SK-N-SH treated with all-trans-retinoic acid at 6 μM for 48 hours (cell line): ENCODE results near the gene CDNF.
A peak's percentile ranks its signal among the peaks of the same experiment; 100 is the strongest.

Experiments used
- ATAC-seq: fragments of 200-7000 bp; cut with Tn5 transposase; 3 replicates; pipeline ENCODE4 v1.9.1; 2020; ENCODE audit warnings: mild to moderate bottlenecking, moderate library complexity
- CREB5 ChIP-seq: fragments of 250-450 bp; sonication (Bioruptor Pico); IDR thresholded peaks from 2 replicates; pipeline ENCODE4 v1.5.1; 2020; ENCODE audit warnings: low read depth, mild to moderate bottlenecking, moderate library complexity
- CSDC2 ChIP-seq: fragments of 250-450 bp; sonication (Bioruptor Pico); IDR thresholded peaks from 2 replicates; pipeline ENCODE4 v1.5.0; 2020; ENCODE audit warnings: mild to moderate bottlenecking, moderate library complexity
- ESRRG ChIP-seq: fragments of 250-450 bp; sonication (Bioruptor Pico); IDR thresholded peaks from 2 replicates; pipeline ENCODE4 v1.6.1; 2021; ENCODE audit warnings: mild to moderate bottlenecking
- GLIS3 ChIP-seq: fragments of 250-450 bp; sonication (Bioruptor Pico); IDR thresholded peaks from 2 replicates; pipeline ENCODE4 v1.5.0; 2020; ENCODE audit warnings: mild to moderate bottlenecking, moderate library complexity
- ISL1 ChIP-seq: fragments of 250-450 bp; sonication (Bioruptor Pico); IDR thresholded peaks from 2 replicates; pipeline ENCODE4 v2.1.2; 2022; ENCODE audit warnings: mild to moderate bottlenecking, moderate library complexity
- OSR1 ChIP-seq: fragments of 250-450 bp; sonication (Bioruptor Pico); IDR thresholded peaks from 2 replicates; pipeline ENCODE4 v1.8.0; 2022; ENCODE audit warnings: moderate library complexity, mild to moderate bottlenecking, inconsistent platforms
- PATZ1 ChIP-seq: fragments of 250-450 bp; sonication (Bioruptor Pico); IDR thresholded peaks from 2 replicates; pipeline ENCODE4 v1.8.0; 2020; ENCODE audit warnings: mild to moderate bottlenecking, moderate library complexity, borderline replicate concordance
- POU6F1 ChIP-seq: fragments of 250-450 bp; sonication (Bioruptor Pico); IDR thresholded peaks from 2 replicates; pipeline ENCODE4 v1.8.0; 2021; ENCODE audit warnings: low read depth, mild to moderate bottlenecking, moderate library complexity, borderline replicate concordance
- PPARA ChIP-seq: fragments of 250-450 bp; sonication (Bioruptor Pico); IDR thresholded peaks from 2 replicates; pipeline ENCODE4 v1.5.0; 2020; ENCODE audit warnings: mild to moderate bottlenecking, borderline replicate concordance
- RARB ChIP-seq: fragments of 250-450 bp; sonication (Bioruptor Pico); IDR thresholded peaks from 2 replicates; pipeline ENCODE4 v1.8.0; 2021; ENCODE audit warnings: mild to moderate bottlenecking, moderate library complexity
- SNAI2 ChIP-seq: fragments of 250-450 bp; sonication (Bioruptor Pico); IDR thresholded peaks from 2 replicates; pipeline ENCODE4 v1.5.0; 2020; ENCODE audit warnings: mild to moderate bottlenecking, moderate library complexity
- TCF4 ChIP-seq: fragments of 250-450 bp; sonication (Bioruptor Pico); IDR thresholded peaks from 2 replicates; pipeline ENCODE4 v1.8.0; 2021; ENCODE audit warnings: mild to moderate bottlenecking, moderate library complexity, borderline replicate concordance
- TOX ChIP-seq: fragments of 250-450 bp; sonication (Bioruptor Pico); IDR thresholded peaks from 2 replicates; pipeline ENCODE4 v1.8.0; 2021; ENCODE audit warnings: mild to moderate bottlenecking, moderate library complexity, borderline replicate concordance
- TSHZ2 ChIP-seq: fragments of 250-450 bp; sonication (Bioruptor Pico); IDR thresholded peaks from 2 replicates; pipeline ENCODE4 v1.5.0; 2020; ENCODE audit warnings: mild to moderate bottlenecking, moderate library complexity
- ZC3H10 ChIP-seq: fragments of 250-450 bp; sonication (Bioruptor Pico); IDR thresholded peaks from 2 replicates; pipeline ENCODE4 v1.5.1; 2021; ENCODE audit warnings: mild to moderate bottlenecking, moderate library complexity
- ZFP3 ChIP-seq: fragments of 250-450 bp; sonication (Bioruptor Pico); IDR thresholded peaks from 2 replicates; pipeline ENCODE4 v1.5.0; 2020; ENCODE audit warnings: mild to moderate bottlenecking, moderate library complexity
- ZFP30 ChIP-seq: fragments of 450-650 bp; formaldehyde crosslinking; IDR thresholded peaks from 2 replicates; pipeline ENCODE4 v1.5.0; 2022; ENCODE audit warnings: mild to moderate bottlenecking, moderate library complexity
- ZNF565 ChIP-seq: fragments of 450-650 bp; formaldehyde crosslinking; conservative IDR thresholded peaks from 2 replicates; pipeline ENCODE4 v1.5.0; 2020; ENCODE audit warnings: low read depth, mild to moderate bottlenecking, moderate library complexity

Gene CDNF

GRCh38 chr10:14806318-14806717, 31.5 kb downstream of the CDNF start:
- TF ChIP-seq OSR1 (CRISPR knock-in tag), result no peak
- TF ChIP-seq CSDC2 (CRISPR knock-in tag), result no peak
- TF ChIP-seq ZNF565 (CRISPR knock-in tag), result no peak
- TF ChIP-seq TSHZ2 (CRISPR knock-in tag), result no peak
- TF ChIP-seq, all 23 proteins: peak for 0
- no peak for ATAC-seq

GRCh38 chr10:14803827-14804226, 34.0 kb downstream of the CDNF start:
- no peak for TF ChIP-seq RARB
- no peak for TF ChIP-seq ZNF565 (CRISPR knock-in tag)
- TF ChIP-seq CREB5 (CRISPR knock-in tag), result no peak
- no peak for TF ChIP-seq TSHZ2 (CRISPR knock-in tag)
- no peak for TF ChIP-seq ZC3H10 (CRISPR knock-in tag)
- TF ChIP-seq POU6F1, result no peak
- TF ChIP-seq ESRRG (CRISPR knock-in tag), result no peak
- no peak for TF ChIP-seq SNAI2
- no peak for TF ChIP-seq ZFP30 (CRISPR knock-in tag)
- no peak for ATAC-seq

GRCh38 chr10:14801723-14802122, 36.1 kb downstream of the CDNF start:
- TF ChIP-seq TOX (CRISPR knock-in tag) (no peak), ISL1 (CRISPR knock-in tag) (no peak), TCF4 (CRISPR knock-in tag) (peak; percentile 73), RARB (no peak)
- ATAC-seq, result peak; percentile 63

- TF ChIP-seq TOX (CRISPR knock-in tag) (no peak), PATZ1 (CRISPR knock-in tag) (no peak), OSR1 (CRISPR knock-in tag) (no peak), GLIS3 (CRISPR knock-in tag) (no peak), RARB (no peak), ISL1 (CRISPR knock-in tag) (no peak)
- ATAC-seq, result no peak
These were observed 37.4 kb downstream of the CDNF start for GRCh38 chr10:14800397-14800796.

GRCh38 chr10:14798636-14799035, 39.2 kb downstream of the CDNF start:
- no peak for ATAC-seq
- no peak for TF ChIP-seq PATZ1 (CRISPR knock-in tag)
- no peak for TF ChIP-seq ZNF565 (CRISPR knock-in tag)
- TF ChIP-seq RARB, result no peak
- TF ChIP-seq ZFP3 (CRISPR knock-in tag), result no peak
- TF ChIP-seq PPARA, result no peak
- TF ChIP-seq TSHZ2 (CRISPR knock-in tag), result no peak
- no peak for TF ChIP-seq OSR1 (CRISPR knock-in tag)
- no peak for TF ChIP-seq SNAI2
- no peak for TF ChIP-seq GLIS3 (CRISPR knock-in tag)
- TF ChIP-seq, all 23 proteins: peak for 0
